Uterus (tissue), 2 donors: Measurements from ENCODE around the gene PHYHIPL.

Experiments
- POLR2A ChIP-seq, 2 donors: fragments of 450-650 bp; IDR thresholded peaks; one replicate each; pipeline ENCODE4 v1.6.1; 2016; ENCODE audit warnings: antibody characterized with exemption in 2 of 2, mild to moderate bottlenecking in 1 of 2, moderate library complexity in 1 of 2
- TF ChIP-seq, protein P1 (sequence below), 4 experiments: fragments of 200-600 bp in 2 of 4; fragments of 450-650 bp in 2 of 4; sonication (generic) in 2 of 4; IDR thresholded peaks; one replicate each; pipeline ENCODE4 v1.5.1; 2016 to 2019; ENCODE audit warnings: antibody characterized with exemption in 4 of 4, mild to moderate bottlenecking in 2 of 4, moderate library complexity in 1 of 4

DNA sequence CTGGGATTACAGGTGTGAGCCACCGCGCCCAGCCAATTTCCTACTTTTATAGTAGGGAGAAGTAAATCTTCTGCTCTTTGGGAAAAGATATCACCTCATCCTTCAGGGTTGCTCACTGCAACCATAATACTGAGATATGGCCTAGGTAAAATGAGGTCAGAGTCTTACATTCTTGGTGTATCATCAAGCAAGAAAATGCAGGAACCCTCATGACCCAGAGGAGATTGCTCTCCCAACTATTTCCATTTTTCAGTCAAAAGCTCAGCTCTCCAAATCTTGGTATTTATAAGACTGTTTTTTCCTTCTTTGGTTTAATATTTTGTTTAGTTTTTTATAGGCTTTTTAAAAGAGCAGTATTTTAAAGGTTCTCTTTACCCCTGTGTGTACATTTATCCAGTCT is 20.9 kb upstream of the PHYHIPL start:
- TF ChIP-seq, protein P1, sequence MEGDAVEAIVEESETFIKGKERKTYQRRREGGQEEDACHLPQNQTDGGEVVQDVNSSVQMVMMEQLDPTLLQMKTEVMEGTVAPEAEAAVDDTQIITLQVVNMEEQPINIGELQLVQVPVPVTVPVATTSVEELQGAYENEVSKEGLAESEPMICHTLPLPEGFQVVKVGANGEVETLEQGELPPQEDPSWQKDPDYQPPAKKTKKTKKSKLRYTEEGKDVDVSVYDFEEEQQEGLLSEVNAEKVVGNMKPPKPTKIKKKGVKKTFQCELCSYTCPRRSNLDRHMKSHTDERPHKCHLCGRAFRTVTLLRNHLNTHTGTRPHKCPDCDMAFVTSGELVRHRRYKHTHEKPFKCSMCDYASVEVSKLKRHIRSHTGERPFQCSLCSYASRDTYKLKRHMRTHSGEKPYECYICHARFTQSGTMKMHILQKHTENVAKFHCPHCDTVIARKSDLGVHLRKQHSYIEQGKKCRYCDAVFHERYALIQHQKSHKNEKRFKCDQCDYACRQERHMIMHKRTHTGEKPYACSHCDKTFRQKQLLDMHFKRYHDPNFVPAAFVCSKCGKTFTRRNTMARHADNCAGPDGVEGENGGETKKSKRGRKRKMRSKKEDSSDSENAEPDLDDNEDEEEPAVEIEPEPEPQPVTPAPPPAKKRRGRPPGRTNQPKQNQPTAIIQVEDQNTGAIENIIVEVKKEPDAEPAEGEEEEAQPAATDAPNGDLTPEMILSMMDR (IDR thresholded peaks at IDR 0.05) = no peak
- TF ChIP-seq POLR2A (IDR thresholded peaks at IDR 0.05) = no peak
